ENCODE data around the gene LY6G6C.

DNA sequence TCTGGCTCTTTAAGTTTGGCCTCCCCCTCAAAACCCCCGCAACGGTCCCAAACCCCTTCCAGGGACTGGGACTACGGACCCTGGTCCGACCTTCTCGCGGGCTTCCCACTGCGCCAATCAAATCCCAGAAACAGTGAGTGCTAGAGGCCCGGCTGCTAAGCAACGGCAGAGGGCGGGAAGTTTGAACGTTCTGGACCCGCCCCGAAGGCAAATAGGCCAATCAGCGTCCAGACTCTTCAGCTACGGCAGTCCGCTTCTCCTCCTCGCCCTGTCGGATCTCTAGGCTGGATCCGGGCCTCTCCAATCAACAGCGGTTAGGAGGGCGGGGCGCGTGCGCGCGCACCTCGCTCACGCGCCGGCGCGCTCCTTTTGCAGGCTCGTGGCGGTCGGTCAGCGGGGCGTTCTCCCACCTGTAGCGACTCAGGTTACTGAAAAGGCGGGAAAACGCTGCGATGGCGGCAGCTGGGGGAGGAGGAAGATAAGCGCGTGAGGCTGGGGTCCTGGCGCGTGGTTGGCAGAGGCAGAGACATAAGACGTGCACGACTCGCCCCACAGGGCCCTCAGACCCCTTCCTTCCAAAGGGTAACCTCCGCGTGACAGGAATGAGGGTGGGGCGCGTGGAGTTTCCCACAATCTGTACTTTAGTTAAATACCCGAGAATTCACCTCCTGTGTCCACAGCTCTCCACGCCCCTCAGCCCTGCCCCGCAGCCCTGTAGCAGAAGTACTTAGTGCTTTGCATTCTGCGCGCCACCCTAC is 18.3 kb upstream of the LY6G6C start, which contains the start of gene MSH5:
- TF ChIP-seq MAF1 (CRISPR knock-in tag; IDR thresholded peaks at IDR 0.05; ENCODE audit: borderline replicate concordance) (0 out of 2 replicates have a peak, but pooled peaks have one; percentile 73), SKIL (CRISPR knock-in tag; IDR thresholded peaks at IDR 0.05; ENCODE audit: borderline replicate concordance) (peak; percentile 73), ZNF772 (CRISPR knock-in tag; IDR thresholded peaks at IDR 0.05) (peak; percentile 84), NFYB (CRISPR knock-in tag; IDR thresholded peaks at IDR 0.05) (peak; percentile 98), ZNF350 (CRISPR knock-in tag; IDR thresholded peaks at IDR 0.05; ENCODE audit: borderline replicate concordance, low read depth) (no peak; the same call in 1 of the 2 replicates), SMC3 (IDR thresholded peaks at IDR 0.05; ENCODE audit: low read length) (no peak)
- TF ChIP-seq, protein P1, sequence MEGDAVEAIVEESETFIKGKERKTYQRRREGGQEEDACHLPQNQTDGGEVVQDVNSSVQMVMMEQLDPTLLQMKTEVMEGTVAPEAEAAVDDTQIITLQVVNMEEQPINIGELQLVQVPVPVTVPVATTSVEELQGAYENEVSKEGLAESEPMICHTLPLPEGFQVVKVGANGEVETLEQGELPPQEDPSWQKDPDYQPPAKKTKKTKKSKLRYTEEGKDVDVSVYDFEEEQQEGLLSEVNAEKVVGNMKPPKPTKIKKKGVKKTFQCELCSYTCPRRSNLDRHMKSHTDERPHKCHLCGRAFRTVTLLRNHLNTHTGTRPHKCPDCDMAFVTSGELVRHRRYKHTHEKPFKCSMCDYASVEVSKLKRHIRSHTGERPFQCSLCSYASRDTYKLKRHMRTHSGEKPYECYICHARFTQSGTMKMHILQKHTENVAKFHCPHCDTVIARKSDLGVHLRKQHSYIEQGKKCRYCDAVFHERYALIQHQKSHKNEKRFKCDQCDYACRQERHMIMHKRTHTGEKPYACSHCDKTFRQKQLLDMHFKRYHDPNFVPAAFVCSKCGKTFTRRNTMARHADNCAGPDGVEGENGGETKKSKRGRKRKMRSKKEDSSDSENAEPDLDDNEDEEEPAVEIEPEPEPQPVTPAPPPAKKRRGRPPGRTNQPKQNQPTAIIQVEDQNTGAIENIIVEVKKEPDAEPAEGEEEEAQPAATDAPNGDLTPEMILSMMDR (CRISPR knock-in tag; IDR thresholded peaks at IDR 0.05), result no peak
- TF ChIP-seq, protein P2, sequence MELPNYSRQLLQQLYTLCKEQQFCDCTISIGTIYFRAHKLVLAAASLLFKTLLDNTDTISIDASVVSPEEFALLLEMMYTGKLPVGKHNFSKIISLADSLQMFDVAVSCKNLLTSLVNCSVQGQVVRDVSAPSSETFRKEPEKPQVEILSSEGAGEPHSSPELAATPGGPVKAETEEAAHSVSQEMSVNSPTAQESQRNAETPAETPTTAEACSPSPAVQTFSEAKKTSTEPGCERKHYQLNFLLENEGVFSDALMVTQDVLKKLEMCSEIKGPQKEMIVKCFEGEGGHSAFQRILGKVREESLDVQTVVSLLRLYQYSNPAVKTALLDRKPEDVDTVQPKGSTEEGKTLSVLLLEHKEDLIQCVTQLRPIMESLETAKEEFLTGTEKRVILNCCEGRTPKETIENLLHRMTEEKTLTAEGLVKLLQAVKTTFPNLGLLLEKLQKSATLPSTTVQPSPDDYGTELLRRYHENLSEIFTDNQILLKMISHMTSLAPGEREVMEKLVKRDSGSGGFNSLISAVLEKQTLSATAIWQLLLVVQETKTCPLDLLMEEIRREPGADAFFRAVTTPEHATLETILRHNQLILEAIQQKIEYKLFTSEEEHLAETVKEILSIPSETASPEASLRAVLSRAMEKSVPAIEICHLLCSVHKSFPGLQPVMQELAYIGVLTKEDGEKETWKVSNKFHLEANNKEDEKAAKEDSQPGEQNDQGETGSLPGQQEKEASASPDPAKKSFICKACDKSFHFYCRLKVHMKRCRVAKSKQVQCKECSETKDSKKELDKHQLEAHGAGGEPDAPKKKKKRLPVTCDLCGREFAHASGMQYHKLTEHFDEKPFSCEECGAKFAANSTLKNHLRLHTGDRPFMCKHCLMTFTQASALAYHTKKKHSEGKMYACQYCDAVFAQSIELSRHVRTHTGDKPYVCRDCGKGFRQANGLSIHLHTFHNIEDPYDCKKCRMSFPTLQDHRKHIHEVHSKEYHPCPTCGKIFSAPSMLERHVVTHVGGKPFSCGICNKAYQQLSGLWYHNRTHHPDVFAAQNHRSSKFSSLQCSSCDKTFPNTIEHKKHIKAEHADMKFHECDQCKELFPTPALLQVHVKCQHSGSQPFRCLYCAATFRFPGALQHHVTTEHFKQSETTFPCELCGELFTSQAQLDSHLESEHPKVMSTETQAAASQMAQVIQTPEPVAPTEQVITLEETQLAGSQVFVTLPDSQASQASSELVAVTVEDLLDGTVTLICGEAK (IDR thresholded peaks at IDR 0.05), result no peak
- TF ChIP-seq, protein P2 (CRISPR knock-in tag; IDR thresholded peaks at IDR 0.05), result peak; percentile 91; the same call in 1 of the 2 replicates
- TF ChIP-seq, protein P3, sequence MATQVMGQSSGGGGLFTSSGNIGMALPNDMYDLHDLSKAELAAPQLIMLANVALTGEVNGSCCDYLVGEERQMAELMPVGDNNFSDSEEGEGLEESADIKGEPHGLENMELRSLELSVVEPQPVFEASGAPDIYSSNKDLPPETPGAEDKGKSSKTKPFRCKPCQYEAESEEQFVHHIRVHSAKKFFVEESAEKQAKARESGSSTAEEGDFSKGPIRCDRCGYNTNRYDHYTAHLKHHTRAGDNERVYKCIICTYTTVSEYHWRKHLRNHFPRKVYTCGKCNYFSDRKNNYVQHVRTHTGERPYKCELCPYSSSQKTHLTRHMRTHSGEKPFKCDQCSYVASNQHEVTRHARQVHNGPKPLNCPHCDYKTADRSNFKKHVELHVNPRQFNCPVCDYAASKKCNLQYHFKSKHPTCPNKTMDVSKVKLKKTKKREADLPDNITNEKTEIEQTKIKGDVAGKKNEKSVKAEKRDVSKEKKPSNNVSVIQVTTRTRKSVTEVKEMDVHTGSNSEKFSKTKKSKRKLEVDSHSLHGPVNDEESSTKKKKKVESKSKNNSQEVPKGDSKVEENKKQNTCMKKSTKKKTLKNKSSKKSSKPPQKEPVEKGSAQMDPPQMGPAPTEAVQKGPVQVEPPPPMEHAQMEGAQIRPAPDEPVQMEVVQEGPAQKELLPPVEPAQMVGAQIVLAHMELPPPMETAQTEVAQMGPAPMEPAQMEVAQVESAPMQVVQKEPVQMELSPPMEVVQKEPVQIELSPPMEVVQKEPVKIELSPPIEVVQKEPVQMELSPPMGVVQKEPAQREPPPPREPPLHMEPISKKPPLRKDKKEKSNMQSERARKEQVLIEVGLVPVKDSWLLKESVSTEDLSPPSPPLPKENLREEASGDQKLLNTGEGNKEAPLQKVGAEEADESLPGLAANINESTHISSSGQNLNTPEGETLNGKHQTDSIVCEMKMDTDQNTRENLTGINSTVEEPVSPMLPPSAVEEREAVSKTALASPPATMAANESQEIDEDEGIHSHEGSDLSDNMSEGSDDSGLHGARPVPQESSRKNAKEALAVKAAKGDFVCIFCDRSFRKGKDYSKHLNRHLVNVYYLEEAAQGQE (IDR thresholded peaks at IDR 0.05; ENCODE audit: borderline replicate concordance in 1 of 2, low read depth in 1 of 2, low read length in 2 of 2), result peak in 1 of 2 experiments; percentile 14; a peak in 1 of 4 replicates

Data from HepG2 (cell line).